Stimulated activated CD4-positive, alpha-beta T cell treated with anti-CD3 and anti-CD28 coated beads, Interleukin-2, amount 100 ng/mL, for 4 hours (primary cell): Measurements from ENCODE around the gene CLCN4.

ENCODE experiments used
- DNase-seq: peaks from one replicate; pipeline ENCODE4 v3.0.0-alpha.2; 2020; ENCODE audit warnings: low read depth

Gene CLCN4

GRCh38 chrX:10244915-10245622 is 88.3 kb downstream of the CLCN4 start:
- no peak for DNase-seq

- no peak for DNase-seq
These were observed 89.1 kb downstream of the CLCN4 start for GRCh38 chrX:10245886-10246285.

- no peak for DNase-seq
These were observed 89.5 kb downstream of the CLCN4 start for GRCh38 chrX:10246297-10246696.

- no peak for DNase-seq
These were observed 90.1 kb downstream of the CLCN4 start for GRCh38 chrX:10246846-10247245.

GRCh38 chrX:10254739-10255138 is 98.0 kb downstream of the CLCN4 start:
- no peak for DNase-seq

GRCh38 chrX:10259716-10260115 is 102.9 kb downstream of the CLCN4 start:
- DNase-seq = no peak

GRCh38 chrX:10265775-10266174 is 109.0 kb downstream of the CLCN4 start:
- DNase-seq = no peak

- no peak for DNase-seq
These were observed 121.9 kb downstream of the CLCN4 start for GRCh38 chrX:10278716-10279115.

GRCh38 chrX:10280071-10280470 is 123.3 kb downstream of the CLCN4 start:
- no peak for DNase-seq

GRCh38 chrX:10282490-10282889 is 125.7 kb downstream of the CLCN4 start:
- no peak for DNase-seq

- DNase-seq = no peak
These were observed 129.4 kb downstream of the CLCN4 start for GRCh38 chrX:10286195-10286594.
